HG03039 (cell line): ENCODE measurements around the gene TNFAIP8L1.

Source experiments
- ATAC-seq: cut with Tn5 transposase; IDR thresholded peaks from one replicate; pipeline ENCODE4 v1.9.1; 2021; ENCODE audit warnings: mild to moderate bottlenecking, moderate library complexity; ENCODE audit not compliant: unreplicated experiment

TNFAIP8L1 gene

DNA sequence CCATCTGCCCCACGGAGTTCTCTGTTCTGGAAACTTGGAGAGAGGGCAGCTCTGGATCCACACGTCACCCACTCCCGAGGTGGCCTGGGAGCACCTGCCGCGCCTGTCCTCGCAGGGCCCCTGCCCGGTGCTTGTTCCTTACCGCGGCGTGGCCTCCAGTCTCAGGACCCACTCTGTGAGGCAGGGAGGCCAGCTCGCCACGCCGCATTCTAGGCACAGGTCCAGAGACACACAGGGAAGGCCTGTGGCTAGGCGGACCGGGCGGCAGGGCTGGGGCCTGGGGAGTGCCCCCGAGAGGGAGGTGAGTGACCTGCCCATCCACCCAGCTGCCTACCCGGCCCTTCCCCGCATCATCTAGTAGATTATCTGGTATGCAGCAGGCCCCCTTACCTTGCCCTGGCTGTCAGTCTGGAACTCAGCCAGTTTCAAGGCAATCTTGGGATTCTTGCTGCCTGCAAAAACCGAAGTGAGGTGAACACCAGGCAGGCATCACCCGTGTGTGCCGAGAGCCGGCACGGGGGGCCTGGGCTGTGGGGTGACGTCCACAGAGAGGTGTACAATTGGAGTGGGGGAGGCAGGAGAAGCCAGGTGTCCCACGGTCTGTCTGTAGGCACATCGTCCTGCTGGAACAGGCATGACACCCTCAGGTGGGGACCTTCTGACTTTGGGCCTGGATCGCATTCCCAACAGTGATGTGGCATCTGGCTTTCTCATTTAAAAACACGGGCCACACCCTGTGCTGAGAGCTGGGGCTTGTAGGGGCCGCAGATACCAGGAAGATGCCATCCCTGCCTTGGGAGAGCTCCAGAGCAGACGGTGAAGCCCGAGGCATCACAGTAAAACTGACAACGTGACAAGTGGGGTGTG is 60.7 kb downstream of the TNFAIP8L1 start:
- ATAC-seq, result no peak

DNA sequence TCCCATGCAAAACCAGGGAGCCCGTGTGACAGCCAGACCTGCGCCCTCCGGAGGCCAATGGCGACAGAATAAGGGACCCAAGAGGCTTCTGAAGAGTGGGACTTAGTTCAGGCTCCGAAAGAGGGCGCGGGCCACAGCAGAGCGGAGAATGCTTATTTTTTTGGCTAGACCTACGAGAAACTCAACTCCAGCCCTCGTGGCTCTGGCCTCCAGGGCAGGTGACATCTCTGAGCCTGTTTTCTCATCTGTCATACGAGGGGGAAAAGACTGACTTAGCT is 61.3 kb downstream of the TNFAIP8L1 start:
- ATAC-seq, result no peak

DNA sequence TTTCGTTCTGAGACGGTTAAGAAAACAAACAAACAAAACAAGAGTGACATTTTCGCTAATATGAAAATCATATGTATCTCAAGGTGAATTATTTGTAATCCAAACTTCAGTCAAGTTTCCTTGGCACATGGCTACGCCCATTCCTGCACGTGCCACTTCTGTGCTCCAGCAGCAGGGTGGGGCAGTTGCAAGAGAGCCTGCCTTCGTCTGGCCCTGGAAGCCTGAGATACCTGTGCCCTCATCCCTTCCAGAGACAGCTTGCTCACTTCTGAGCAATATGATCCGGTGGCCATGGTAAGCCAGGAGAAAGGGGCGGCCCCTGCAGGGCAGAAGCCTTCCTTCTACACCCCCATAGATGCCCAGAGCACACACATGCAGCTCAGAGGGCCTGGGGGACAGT is 62.2 kb downstream of the TNFAIP8L1 start:
- no peak for ATAC-seq

DNA sequence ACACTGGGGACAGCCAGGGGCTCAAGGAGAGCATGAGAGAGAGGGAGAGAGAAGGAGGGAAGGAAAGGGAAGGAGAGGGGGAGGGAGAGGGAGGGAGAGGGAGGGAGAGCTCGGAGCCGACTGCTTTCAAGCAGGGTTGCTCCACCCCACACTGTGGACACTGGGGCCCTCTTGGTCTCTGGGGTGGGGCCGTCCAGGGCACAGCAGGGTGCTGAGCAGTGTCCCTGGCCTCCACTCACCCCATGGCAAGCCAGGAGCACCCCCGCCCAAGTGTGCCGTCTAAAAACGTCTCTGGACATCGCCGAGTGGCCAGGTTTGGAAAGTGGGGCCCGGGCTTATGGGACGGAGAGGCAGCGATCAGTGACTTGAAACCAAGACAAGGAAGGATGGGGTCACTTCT is 63.4 kb downstream of the TNFAIP8L1 start:
- ATAC-seq, result no peak

DNA sequence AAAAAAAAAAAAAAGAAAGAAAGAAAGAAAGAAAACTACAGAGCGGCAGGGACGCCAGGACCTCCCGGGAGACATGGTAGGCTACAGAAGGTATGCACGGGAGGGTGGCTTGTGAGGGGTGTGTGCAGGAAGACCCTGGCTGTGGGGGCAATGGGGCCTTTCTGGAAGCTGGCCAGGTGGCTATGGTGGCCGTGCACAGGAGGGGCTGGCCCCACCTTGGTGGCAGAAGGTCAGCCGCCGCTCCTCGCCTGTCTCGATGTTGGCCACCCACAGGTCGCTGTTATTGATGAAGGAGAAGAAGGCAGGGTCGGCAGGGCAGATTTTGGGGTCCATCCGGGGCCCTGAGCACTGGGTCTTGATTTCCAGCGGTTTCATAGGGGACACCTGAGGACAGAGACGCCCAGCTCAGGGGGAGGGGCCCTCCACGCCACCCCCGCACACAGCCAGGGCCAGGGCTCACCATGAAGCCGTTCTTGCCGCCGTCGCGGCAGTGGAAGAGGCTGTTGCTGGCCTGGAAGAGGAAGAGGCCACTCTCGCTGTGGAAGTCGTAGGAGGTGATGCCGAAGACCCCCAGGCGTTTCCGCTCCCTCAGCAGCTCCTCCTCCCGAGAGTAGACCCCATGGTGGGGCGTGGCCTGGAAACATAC is 64.5 kb downstream of the TNFAIP8L1 start:
- ATAC-seq, result no peak

DNA sequence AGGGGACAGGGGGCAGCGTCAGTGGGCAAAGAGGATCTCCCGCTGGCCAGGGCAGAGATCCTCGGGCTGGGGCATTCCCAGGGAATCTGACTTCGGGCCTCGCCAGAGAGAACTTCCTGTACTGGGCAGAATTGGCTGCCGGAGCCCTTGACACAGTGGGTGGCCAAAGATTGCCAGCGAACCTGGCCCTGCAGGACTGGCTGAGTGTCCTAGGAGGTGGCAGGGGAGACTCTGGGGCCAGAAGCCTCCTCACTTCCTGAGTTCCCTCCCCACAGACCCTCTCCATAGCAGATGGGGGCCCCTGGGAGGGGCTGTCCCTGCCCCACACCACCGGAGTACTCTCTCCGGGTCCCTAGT is 65.0 kb downstream of the TNFAIP8L1 start:
- no peak for ATAC-seq
